ENCODE results near the gene IGLL1. TPM values are rescaled to one million over a fixed set of nuclear protein-coding genes. Genes with fewer than 3 reads are reported as not detected.

The IGLL1 gene
- polyA plus RNA-seq, 1 of the 3 experiments (the other 2 are of a cell fraction), result not detected

GRCh38 chr22:23579280-23579679 lies 810 bp downstream of the IGLL1 start:
- Histone ChIP-seq H3K4me1 (ENCODE audit: control insufficient read depth in 1 of 2, insufficient read depth in 2 of 2, low read depth in 1 of 2, low read length in 1 of 2) (no peaks in the 10 kb centered on the region), H3K4me2 (no peak overlapping the region), H4K20me1 (ENCODE audit: insufficient read depth) (no peaks in the 10 kb centered on the region), H3K9me3 (no peaks in the 10 kb centered on the region), H3K27ac (ENCODE audit: low read depth in 2 of 2, low read length in 1 of 2) (no peak overlapping the region), H3K79me2 (ENCODE audit: insufficient read depth) (no peaks in the 10 kb centered on the region), H3K9me2 (no peaks in the 10 kb centered on the region), H3K4me3 (ENCODE audit: low read depth in 2 of 2, low read length in 1 of 2) (no peak overlapping the region), H3K36me3 (replicated peaks in 1 of 2; ENCODE audit: control insufficient read depth in 1 of 2, insufficient read depth in 2 of 2, low read length in 1 of 2) (no peaks in the 10 kb centered on the region), H3F3A (replicated peaks; ENCODE audit: insufficient read depth) (no peaks in the 10 kb centered on the region), H2AFZ (ENCODE audit: low read depth) (no peak overlapping the region), H3K27me3 (ENCODE audit: insufficient read depth) (0 out of 2 replicates have a peak, but pooled peaks cover 2% of the 10 kb centered on the region), H3K9ac (no peak overlapping the region)
- DNase-seq, result no peak
- WGBS (ENCODE audit: low lambda C conversion rate), result 77% methylated on average over 4 of the region's 5 CpGs
- CTCF ChIA-PET, result interaction anchor here (6.2 kb wide), 1 partner anchor 12 kb away, joined by 38 read pairs; no protein-coding TSS in a partner anchor
- POLR2A ChIA-PET, result no interaction called here
- TF ChIP-seq RCOR1 (IDR thresholded peaks at IDR 0.05; ENCODE audit: low read length) (no peak), USF1 (IDR thresholded peaks at IDR 0.05; ENCODE audit: borderline replicate concordance, low read depth) (no peak), JUND (IDR thresholded peaks at IDR 0.05) (no peak), ZBTB33 (IDR thresholded peaks at IDR 0.05; ENCODE audit: borderline replicate concordance, low read depth) (no peak), USF2 (IDR thresholded peaks at IDR 0.05; ENCODE audit: borderline replicate concordance, low read depth, low read length) (no peak), CHD2 (IDR thresholded peaks at IDR 0.05; ENCODE audit: low read length, partially characterized antibody) (no peak), FOXM1 (IDR thresholded peaks at IDR 0.05; ENCODE audit: low read depth) (no peak), MAX (IDR thresholded peaks at IDR 0.05; ENCODE audit: low read depth) (no peak), POLR2AphosphoS5 (IDR thresholded peaks at IDR 0.05; ENCODE audit: low read depth, low read length) (no peak), SMC3 (IDR thresholded peaks at IDR 0.05; ENCODE audit: low read depth, low read length) (no peak), RAD21 (IDR thresholded peaks at IDR 0.05; ENCODE audit: low read length) (no peak)

GRCh38 chr22:23578306-23578705 lies 1.8 kb downstream of the IGLL1 start:
- ChIA-PET POLR2A (no interaction called here), CTCF (interaction anchor here (2.1 to 6.2 kb wide), 2 partner anchors 13 to 193 kb away, joined by 7 to 38 read pairs; no protein-coding TSS in a partner anchor)
- Histone ChIP-seq H2AFZ (ENCODE audit: low read depth) (no peak overlapping the region), H3K27ac (ENCODE audit: low read depth in 2 of 2, low read length in 1 of 2) (no peak overlapping the region), H3K4me2 (no peak overlapping the region), H3K9me2 (no peaks in the 10 kb centered on the region), H3K9ac (no peak overlapping the region), H3K27me3 (ENCODE audit: insufficient read depth) (no peaks in the 10 kb centered on the region), H3F3A (replicated peaks; ENCODE audit: insufficient read depth) (no peaks in the 10 kb centered on the region), H3K36me3 (replicated peaks in 1 of 2; ENCODE audit: control insufficient read depth in 1 of 2, insufficient read depth in 2 of 2, low read length in 1 of 2) (no peaks in the 10 kb centered on the region), H4K20me1 (ENCODE audit: insufficient read depth) (no peaks in the 10 kb centered on the region), H3K79me2 (ENCODE audit: insufficient read depth) (no peaks in the 10 kb centered on the region), H3K4me1 (ENCODE audit: control insufficient read depth in 1 of 2, insufficient read depth in 2 of 2, low read depth in 1 of 2, low read length in 1 of 2) (no peaks in the 10 kb centered on the region), H3K4me3 (ENCODE audit: low read depth in 2 of 2, low read length in 1 of 2) (no peak overlapping the region), H3K9me3 (no peaks in the 10 kb centered on the region)
- no peak for DNase-seq
- 75% methylated on average over 7 of the region's 11 CpGs for WGBS (ENCODE audit: low lambda C conversion rate)
- TF ChIP-seq EZH2phosphoT487 (IDR thresholded peaks at IDR 0.05; ENCODE audit: borderline replicate concordance, low read depth) (no peak), RCOR1 (IDR thresholded peaks at IDR 0.05; ENCODE audit: low read length) (no peak), USF2 (IDR thresholded peaks at IDR 0.05; ENCODE audit: borderline replicate concordance, low read depth, low read length) (no peak), RFX5 (IDR thresholded peaks at IDR 0.05; ENCODE audit: low read length) (no peak), IRF3 (IDR thresholded peaks at IDR 0.05; ENCODE audit: low read depth, low read length) (no peak), GATA2 (CRISPR knock-in tag; IDR thresholded peaks at IDR 0.05) (no peak), USF1 (IDR thresholded peaks at IDR 0.05; ENCODE audit: borderline replicate concordance, low read depth) (no peak), GABPA (IDR thresholded peaks at IDR 0.05; ENCODE audit: low read depth) (no peak), POLR2AphosphoS5 (IDR thresholded peaks at IDR 0.05; ENCODE audit: low read depth, low read length) (no peak), FOXJ3 (CRISPR knock-in tag; IDR thresholded peaks at IDR 0.05) (no peak), PBX3 (IDR thresholded peaks at IDR 0.05) (no peak), EP300 (IDR thresholded peaks at IDR 0.05; ENCODE audit: borderline replicate concordance in 1 of 2, low read depth in 1 of 2, low read length in 1 of 2) (no peak), CHD2 (IDR thresholded peaks at IDR 0.05; ENCODE audit: low read length, partially characterized antibody) (no peak)

Data from SK-N-SH (cell line).